GM12878 (cell line): ENCODE measurements around the gene AKAP12.

Source experiments
- GABPA ChIP-seq: IDR thresholded peaks from 2 replicates; pipeline ENCODE4 v1.6.1; 2014; ENCODE audit warnings: antibody characterized with exemption, low read depth, mild to moderate bottlenecking, inconsistent platforms
- NBN ChIP-seq: fragments of 450-650 bp; IDR thresholded peaks from 2 replicates; pipeline ENCODE4 v1.6.1; 2016
- NR2F1 ChIP-seq: fragments of 450-650 bp; conservative IDR thresholded peaks from 2 replicates; pipeline ENCODE4 v1.6.1; 2017; ENCODE audit warnings: mild to moderate bottlenecking
- POLR2A ChIP-seq: IDR thresholded peaks from 2 replicates; pipeline ENCODE4 v1.6.1; 2011; ENCODE audit warnings: low read depth, mild to moderate bottlenecking, low read length
- TAF1 ChIP-seq: IDR thresholded peaks from 2 replicates; pipeline ENCODE4 v1.6.1; 2011; ENCODE audit warnings: mild to moderate bottlenecking, low read depth, low read length, borderline replicate concordance
- TF ChIP-seq, protein P1 (sequence below), 3 experiments: IDR thresholded peaks in 2 of 3; conservative IDR thresholded peaks in 1 of 3; 2 replicates each; pipeline ENCODE4 v1.5.1; 2011; ENCODE audit warnings: low read depth in 3 of 3, low read length in 3 of 3, mild to moderate bottlenecking in 3 of 3, control low read depth in 2 of 3, moderate library complexity in 2 of 3, inconsistent platforms in 1 of 3, mixed read lengths in 1 of 3; ENCODE audit not compliant: control insufficient read depth in 2 of 3, insufficient read depth in 1 of 3; ENCODE audit errors: extremely low read depth in 1 of 3
- TF ChIP-seq, protein P2 (sequence below): IDR thresholded peaks from 2 replicates; pipeline ENCODE4 v1.6.1; 2011; ENCODE audit warnings: low read depth, low read length, improper control_type of control experiment, borderline replicate concordance
- TF ChIP-seq, protein P3 (sequence below): fragments of 450-650 bp; IDR thresholded peaks from 2 replicates; pipeline ENCODE4 v1.6.1; 2016; ENCODE audit warnings: mild to moderate bottlenecking

DNA sequence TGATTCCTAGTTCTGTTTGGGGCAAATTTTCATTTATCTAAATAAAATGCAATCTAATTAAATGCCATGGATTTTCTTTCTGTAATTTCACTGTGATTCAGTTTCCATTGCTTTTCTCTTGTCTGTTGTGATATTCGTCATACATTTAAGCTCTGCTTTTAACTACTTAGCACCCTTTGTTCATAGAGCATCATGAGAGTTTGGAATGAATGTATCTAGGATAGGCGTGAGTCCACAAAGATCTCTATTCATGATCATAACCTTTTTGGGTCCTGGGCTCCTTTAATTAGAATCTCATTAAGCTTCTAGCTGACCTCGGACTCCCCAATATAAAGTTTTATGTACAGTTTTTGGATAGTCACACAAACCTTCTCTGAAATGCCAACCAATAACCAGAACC is 118.7 kb downstream of the AKAP12 start:
- TF ChIP-seq NR2F1 (no peak), NBN (no peak), GABPA (no peak), POLR2A (no peak), TAF1 (no peak)
- TF ChIP-seq, protein P1, sequence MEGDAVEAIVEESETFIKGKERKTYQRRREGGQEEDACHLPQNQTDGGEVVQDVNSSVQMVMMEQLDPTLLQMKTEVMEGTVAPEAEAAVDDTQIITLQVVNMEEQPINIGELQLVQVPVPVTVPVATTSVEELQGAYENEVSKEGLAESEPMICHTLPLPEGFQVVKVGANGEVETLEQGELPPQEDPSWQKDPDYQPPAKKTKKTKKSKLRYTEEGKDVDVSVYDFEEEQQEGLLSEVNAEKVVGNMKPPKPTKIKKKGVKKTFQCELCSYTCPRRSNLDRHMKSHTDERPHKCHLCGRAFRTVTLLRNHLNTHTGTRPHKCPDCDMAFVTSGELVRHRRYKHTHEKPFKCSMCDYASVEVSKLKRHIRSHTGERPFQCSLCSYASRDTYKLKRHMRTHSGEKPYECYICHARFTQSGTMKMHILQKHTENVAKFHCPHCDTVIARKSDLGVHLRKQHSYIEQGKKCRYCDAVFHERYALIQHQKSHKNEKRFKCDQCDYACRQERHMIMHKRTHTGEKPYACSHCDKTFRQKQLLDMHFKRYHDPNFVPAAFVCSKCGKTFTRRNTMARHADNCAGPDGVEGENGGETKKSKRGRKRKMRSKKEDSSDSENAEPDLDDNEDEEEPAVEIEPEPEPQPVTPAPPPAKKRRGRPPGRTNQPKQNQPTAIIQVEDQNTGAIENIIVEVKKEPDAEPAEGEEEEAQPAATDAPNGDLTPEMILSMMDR (IDR thresholded peaks at IDR 0.05 in 2 of 3, conservative IDR thresholded peaks at IDR 0.05 in 1 of 3; ENCODE audit: control insufficient read depth in 2 of 3, extremely low read depth in 1 of 3, insufficient read depth in 1 of 3, low read depth in 3 of 3, low read length in 3 of 3) = no peak
- TF ChIP-seq, protein P2, sequence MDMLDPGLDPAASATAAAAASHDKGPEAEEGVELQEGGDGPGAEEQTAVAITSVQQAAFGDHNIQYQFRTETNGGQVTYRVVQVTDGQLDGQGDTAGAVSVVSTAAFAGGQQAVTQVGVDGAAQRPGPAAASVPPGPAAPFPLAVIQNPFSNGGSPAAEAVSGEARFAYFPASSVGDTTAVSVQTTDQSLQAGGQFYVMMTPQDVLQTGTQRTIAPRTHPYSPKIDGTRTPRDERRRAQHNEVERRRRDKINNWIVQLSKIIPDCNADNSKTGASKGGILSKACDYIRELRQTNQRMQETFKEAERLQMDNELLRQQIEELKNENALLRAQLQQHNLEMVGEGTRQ = no peak
- TF ChIP-seq, protein P3, sequence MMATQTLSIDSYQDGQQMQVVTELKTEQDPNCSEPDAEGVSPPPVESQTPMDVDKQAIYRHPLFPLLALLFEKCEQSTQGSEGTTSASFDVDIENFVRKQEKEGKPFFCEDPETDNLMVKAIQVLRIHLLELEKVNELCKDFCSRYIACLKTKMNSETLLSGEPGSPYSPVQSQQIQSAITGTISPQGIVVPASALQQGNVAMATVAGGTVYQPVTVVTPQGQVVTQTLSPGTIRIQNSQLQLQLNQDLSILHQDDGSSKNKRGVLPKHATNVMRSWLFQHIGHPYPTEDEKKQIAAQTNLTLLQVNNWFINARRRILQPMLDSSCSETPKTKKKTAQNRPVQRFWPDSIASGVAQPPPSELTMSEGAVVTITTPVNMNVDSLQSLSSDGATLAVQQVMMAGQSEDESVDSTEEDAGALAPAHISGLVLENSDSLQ = no peak
